ENCODE results near the gene SELPLG.
"Not testable (repeated sequence)": the region's sequence is repeated elsewhere in the genome, so short reads cannot be mapped to it uniquely, and the experiment has no call there.

SELPLG gene

GRCh38 chr12:108655812-108656175 lies 22.1 kb upstream of the SELPLG start:
- not testable (repeated sequence) for DNase-seq (ENCODE audit: low spot score)

GRCh38 chr12:108654622-108655021 lies 20.9 kb upstream of the SELPLG start:
- DNase-seq (ENCODE audit: low spot score): not testable (repeated sequence)

GRCh38 chr12:108653922-108654321 lies 20.2 kb upstream of the SELPLG start:
- no peak for DNase-seq (ENCODE audit: low spot score)

GRCh38 chr12:108653082-108653516 lies 19.4 kb upstream of the SELPLG start:
- no peak for DNase-seq (ENCODE audit: low spot score)

GRCh38 chr12:108650083-108650482 lies 16.4 kb upstream of the SELPLG start:
- DNase-seq (ENCODE audit: low spot score): no peak

- no peak for DNase-seq (ENCODE audit: low spot score)
Observed at GRCh38 chr12:108649669-108650068, 16.0 kb upstream of the SELPLG start.

- no peak for DNase-seq (ENCODE audit: low spot score)
Observed at GRCh38 chr12:108649126-108649525, 15.4 kb upstream of the SELPLG start.

GRCh38 chr12:108648371-108648770 lies 14.7 kb upstream of the SELPLG start:
- DNase-seq (ENCODE audit: low spot score): no peak

GRCh38 chr12:108647585-108648287 lies 14.0 kb upstream of the SELPLG start:
- no peak for DNase-seq (ENCODE audit: low spot score)

GRCh38 chr12:108646600-108647579 lies 13.2 kb upstream of the SELPLG start:
- DNase-seq (ENCODE audit: low spot score): peak; percentile 20

- DNase-seq (ENCODE audit: low spot score): no peak
Observed at GRCh38 chr12:108645686-108646599, 12.2 kb upstream of the SELPLG start.

GRCh38 chr12:108644811-108645120 lies 11.1 kb upstream of the SELPLG start:
- no peak for DNase-seq (ENCODE audit: low spot score)

- DNase-seq (ENCODE audit: low spot score): no peak
Observed at GRCh38 chr12:108643941-108644810, 10.5 kb upstream of the SELPLG start.

GRCh38 chr12:108642899-108643654 lies 9.4 kb upstream of the SELPLG start:
- no peak for DNase-seq (ENCODE audit: low spot score)

GRCh38 chr12:108642269-108642870 lies 8.7 kb upstream of the SELPLG start:
- peak; percentile 53 for DNase-seq (ENCODE audit: low spot score)

- no peak for DNase-seq (ENCODE audit: low spot score)
Observed at GRCh38 chr12:108641446-108642268, 8.0 kb upstream of the SELPLG start.

- no peak for DNase-seq (ENCODE audit: low spot score)
Observed at GRCh38 chr12:108640802-108641445, 7.2 kb upstream of the SELPLG start.

- peak; percentile 25 for DNase-seq (ENCODE audit: low spot score)
Observed at GRCh38 chr12:108638997-108639822, 5.5 kb upstream of the SELPLG start.
